OCI-LY3 (cell line): ENCODE measurements around the gene FPGS.

Experiments used
- H2AFZ ChIP-seq: fragments of 200-600, 300-600 bp; shearing (Covaris generic); 2 replicates; pipeline ENCODE4 v1.6.0; 2014; ENCODE audit warnings: antibody characterized with exemption, low read depth, low read length
- H3K27ac ChIP-seq: fragments of 200-600, 300-600 bp; sonication (generic); 2 replicates; pipeline ENCODE4 v1.5.1; 2014; ENCODE audit warnings: mild to moderate bottlenecking, low read length, moderate library complexity, mixed read lengths
- H3K27me3 ChIP-seq: fragments of 200-600, 300-600 bp; sonication (generic); 2 replicates; pipeline ENCODE4 v1.6.1; 2014; ENCODE audit warnings: low read depth, low read length, mixed read lengths
- H3K36me3 ChIP-seq: fragments of 200-600, 300-600 bp; sonication (generic); replicated peaks from 2 replicates; pipeline ENCODE3; 2014; ENCODE audit warnings: low read depth, low read length, mixed read lengths
- H3K4me1 ChIP-seq: fragments of 300-600, 200-600 bp; sonication (generic); 2 replicates; pipeline ENCODE4 v1.6.1; 2014; ENCODE audit warnings: low read length, mixed read lengths
- H3K4me2 ChIP-seq: fragments of 200-600, 300-600 bp; sonication (generic); 2 replicates; pipeline ENCODE4 v1.6.1; 2014; ENCODE audit warnings: low read length, mixed read lengths
- H3K4me3 ChIP-seq: fragments of 300-600, 200-600 bp; sonication (generic); 2 replicates; pipeline ENCODE4 v1.5.1; 2014; ENCODE audit warnings: antibody characterized with exemption, mild to moderate bottlenecking, low read length, moderate library complexity
- H3K79me2 ChIP-seq: fragments of 300-600, 200-600 bp; shearing (Covaris generic); 2 replicates; pipeline ENCODE4 v1.6.1; 2014; ENCODE audit warnings: mild to moderate bottlenecking, low read length, mixed read lengths
- H3K9ac ChIP-seq: fragments of 300-600, 200-600 bp; shearing (Covaris generic); 2 replicates; pipeline ENCODE4 v1.6.0; 2014; ENCODE audit warnings: mild to moderate bottlenecking, low read length, moderate library complexity
- H3K9me3 ChIP-seq: fragments of 200-600, 300-600 bp; shearing (Covaris generic); 2 replicates; pipeline ENCODE4 v1.6.1; 2014; ENCODE audit warnings: low read length, mixed read lengths; ENCODE audit not compliant: insufficient read depth
- H4K20me1 ChIP-seq: fragments of 200-600, 300-600 bp; sonication (generic); 2 replicates; pipeline ENCODE4 v1.6.1; 2016; ENCODE audit warnings: low read length, mixed read lengths; ENCODE audit not compliant: insufficient read depth
- EZH2phosphoT487 ChIP-seq: fragments of 200-600 bp; shearing (Covaris generic); IDR thresholded peaks from 2 replicates; pipeline ENCODE4 v1.6.1; 2018; ENCODE audit warnings: antibody characterized with exemption, mixed run types, low read depth
- TF ChIP-seq, protein P1 (sequence below): fragments of 200-600, 300-600 bp; sonication (generic); IDR thresholded peaks from 2 replicates; pipeline ENCODE4 v1.5.1; 2014; ENCODE audit warnings: antibody characterized with exemption, low read length, low read depth

The FPGS gene

GRCh38 chr9:127848756-127849504 is 46.2 kb downstream of the FPGS start:
- Histone ChIP-seq H3K4me3 (no peak overlapping the region), H2AFZ (no peak overlapping the region), H3K79me2 (no peaks in the 10 kb centered on the region), H4K20me1 (no peaks in the 10 kb centered on the region), H3K27ac (no peak overlapping the region), H3K4me2 (no peak overlapping the region), H3K36me3 (no peaks in the 10 kb centered on the region), H3K4me1 (no peaks in the 10 kb centered on the region), H3K9ac (no peak overlapping the region), H3K9me3 (peaks cover 8% of the 10 kb centered on the region; the same call in 1 of the 2 replicates), H3K27me3 (no peaks in the 10 kb centered on the region)
- TF ChIP-seq, protein P1, sequence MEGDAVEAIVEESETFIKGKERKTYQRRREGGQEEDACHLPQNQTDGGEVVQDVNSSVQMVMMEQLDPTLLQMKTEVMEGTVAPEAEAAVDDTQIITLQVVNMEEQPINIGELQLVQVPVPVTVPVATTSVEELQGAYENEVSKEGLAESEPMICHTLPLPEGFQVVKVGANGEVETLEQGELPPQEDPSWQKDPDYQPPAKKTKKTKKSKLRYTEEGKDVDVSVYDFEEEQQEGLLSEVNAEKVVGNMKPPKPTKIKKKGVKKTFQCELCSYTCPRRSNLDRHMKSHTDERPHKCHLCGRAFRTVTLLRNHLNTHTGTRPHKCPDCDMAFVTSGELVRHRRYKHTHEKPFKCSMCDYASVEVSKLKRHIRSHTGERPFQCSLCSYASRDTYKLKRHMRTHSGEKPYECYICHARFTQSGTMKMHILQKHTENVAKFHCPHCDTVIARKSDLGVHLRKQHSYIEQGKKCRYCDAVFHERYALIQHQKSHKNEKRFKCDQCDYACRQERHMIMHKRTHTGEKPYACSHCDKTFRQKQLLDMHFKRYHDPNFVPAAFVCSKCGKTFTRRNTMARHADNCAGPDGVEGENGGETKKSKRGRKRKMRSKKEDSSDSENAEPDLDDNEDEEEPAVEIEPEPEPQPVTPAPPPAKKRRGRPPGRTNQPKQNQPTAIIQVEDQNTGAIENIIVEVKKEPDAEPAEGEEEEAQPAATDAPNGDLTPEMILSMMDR: no peak

DNA sequence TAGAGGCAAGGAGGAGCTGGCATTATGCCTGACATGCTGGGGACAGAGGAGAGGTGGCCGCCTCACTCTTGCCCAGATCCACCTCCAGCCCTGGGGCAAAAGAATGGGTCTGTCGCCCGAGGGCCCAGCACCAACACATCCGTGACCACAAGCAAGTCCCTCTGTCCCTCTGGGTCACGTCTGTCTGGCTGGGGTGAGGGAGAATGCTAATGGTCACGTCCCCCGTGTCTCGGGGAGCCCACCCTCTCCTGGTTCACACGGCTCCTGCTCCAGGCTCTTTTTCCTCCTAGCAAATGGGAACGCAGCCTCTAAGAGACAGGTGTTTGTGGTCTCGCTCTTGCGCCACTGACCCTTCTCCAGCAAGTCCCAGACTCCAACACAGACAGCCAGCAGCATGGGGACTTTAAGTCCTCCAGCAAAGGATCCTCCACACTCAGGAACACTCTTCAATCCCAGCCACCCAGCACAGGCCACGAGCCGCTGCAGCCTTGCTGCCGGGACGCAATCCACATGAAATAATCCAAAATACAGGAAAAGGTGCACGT is 47.7 kb downstream of the FPGS start:
- no peak overlapping the region for H2AFZ ChIP-seq

DNA sequence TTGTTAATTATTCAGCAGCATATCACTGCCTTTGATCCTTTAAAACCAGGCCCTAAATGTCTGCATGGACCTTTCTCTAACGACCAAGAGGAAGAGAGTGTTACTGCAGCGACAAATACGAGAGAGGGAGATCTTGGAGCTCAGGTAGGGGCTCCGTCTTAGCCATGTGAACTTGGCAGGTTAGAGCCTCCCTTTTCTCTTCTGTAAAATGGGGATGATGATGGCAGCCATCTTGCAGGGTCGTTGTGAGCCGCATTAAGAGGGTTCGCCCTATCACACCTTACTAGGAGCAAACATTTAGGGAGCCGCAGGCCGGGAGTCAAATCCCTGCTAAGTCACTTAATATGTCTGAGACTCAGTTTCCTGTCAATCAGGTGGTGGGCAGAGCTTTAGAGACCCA is 50.1 kb downstream of the FPGS start:
- no peaks in the 10 kb centered on the region for H3K79me2 ChIP-seq
- H4K20me1 ChIP-seq: no peaks in the 10 kb centered on the region
- H2AFZ ChIP-seq: no peak overlapping the region
- H3K27me3 ChIP-seq: no peaks in the 10 kb centered on the region
- H3K36me3 ChIP-seq: no peaks in the 10 kb centered on the region
- H3K4me2 ChIP-seq: no peak overlapping the region
- no peaks in the 10 kb centered on the region for H3K4me1 ChIP-seq
- no peak overlapping the region for H3K9ac ChIP-seq
- TF ChIP-seq EZH2phosphoT487: no peak
- no peak overlapping the region for H3K27ac ChIP-seq
- no peak overlapping the region for H3K4me3 ChIP-seq
- H3K9me3 ChIP-seq: peaks cover 8% of the 10 kb centered on the region; the same call in 1 of the 2 replicates

More for the DNA sequence above, 47.7 kb downstream of the FPGS start:
- H4K20me1 ChIP-seq: no peaks in the 10 kb centered on the region
- TF ChIP-seq, protein P1: no peak
- TF ChIP-seq EZH2phosphoT487: no peak
- H3K4me3 ChIP-seq: no peak overlapping the region
- peaks cover 8% of the 10 kb centered on the region; the same call in 1 of the 2 replicates for H3K9me3 ChIP-seq
- no peak overlapping the region for H3K4me2 ChIP-seq
- H3K36me3 ChIP-seq: no peaks in the 10 kb centered on the region
- no peaks in the 10 kb centered on the region for H3K79me2 ChIP-seq
- no peak overlapping the region for H3K27ac ChIP-seq
- no peaks in the 10 kb centered on the region for H3K4me1 ChIP-seq
- H3K27me3 ChIP-seq: no peaks in the 10 kb centered on the region
- H3K9ac ChIP-seq: no peak overlapping the region

DNA sequence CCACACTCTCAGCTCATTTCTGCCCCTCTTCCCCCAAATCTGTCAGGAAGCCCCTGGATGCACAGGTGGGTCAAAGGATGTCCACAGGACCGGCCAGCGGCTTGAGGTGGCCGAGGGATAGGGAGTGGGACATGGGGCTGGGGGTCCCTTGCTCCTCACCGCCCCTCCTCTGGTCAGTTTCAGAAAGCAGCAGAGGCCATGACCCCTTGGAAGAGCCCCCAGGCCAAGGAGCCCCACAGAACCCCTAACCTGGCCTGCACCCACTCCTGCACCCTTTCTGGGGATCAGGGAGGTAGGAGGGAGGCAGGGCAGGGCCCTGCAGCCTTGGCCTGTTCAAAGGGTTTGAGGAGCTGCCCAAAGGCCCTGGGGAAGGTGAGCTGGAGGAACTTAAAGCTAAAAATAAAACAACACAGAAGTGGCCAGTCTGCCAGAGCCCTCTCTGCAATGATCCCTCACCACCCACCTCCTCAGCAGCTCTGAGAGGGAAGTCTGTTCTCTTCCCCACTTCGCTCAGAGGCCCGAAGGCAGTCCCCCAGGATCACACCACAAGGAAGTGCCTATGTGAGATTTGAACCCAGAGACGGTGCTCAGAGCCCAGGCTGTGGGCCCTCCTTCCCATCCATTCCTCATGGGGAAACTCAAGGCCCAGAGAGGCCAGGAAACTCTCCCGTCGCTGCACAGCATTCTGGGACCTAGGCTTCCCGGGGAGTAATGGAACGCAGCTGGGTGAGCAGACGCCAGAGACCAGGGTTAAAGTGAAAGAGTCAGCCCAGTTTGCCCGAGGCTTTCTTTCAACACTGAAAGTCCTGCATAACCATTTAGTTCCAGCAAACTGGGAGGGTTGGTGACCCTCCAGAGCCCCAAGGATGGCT is 50.9 kb downstream of the FPGS start:
- H3K27ac ChIP-seq: no peak overlapping the region
- H3K9me3 ChIP-seq: peaks cover 8% of the 10 kb centered on the region; the same call in 1 of the 2 replicates
- H3K4me3 ChIP-seq: no peak overlapping the region
- no peaks in the 10 kb centered on the region for H3K79me2 ChIP-seq
- H4K20me1 ChIP-seq: no peaks in the 10 kb centered on the region
- H3K4me2 ChIP-seq: no peak overlapping the region
- H3K9ac ChIP-seq: no peak overlapping the region
- no peak for TF ChIP-seq EZH2phosphoT487
- TF ChIP-seq, protein P1: no peak
- no peaks in the 10 kb centered on the region for H3K36me3 ChIP-seq
- no peaks in the 10 kb centered on the region for H3K4me1 ChIP-seq
- no peaks in the 10 kb centered on the region for H3K27me3 ChIP-seq
- H2AFZ ChIP-seq: no peak overlapping the region
